Neuron (in vitro differentiated cells): ENCODE measurements around the gene TOMM34.
A peak's percentile ranks its signal among the peaks of the same experiment; 100 is the strongest.

Experiments used
- H2AFZ ChIP-seq: one replicate; pipeline ENCODE4 v1.6.1; 2013; ENCODE audit warnings: low read depth, mild to moderate bottlenecking, inconsistent platforms, low read length, moderate library complexity
- H3K27me3 ChIP-seq: one replicate; pipeline ENCODE4 v1.6.1; 2013; ENCODE audit warnings: low read length; ENCODE audit not compliant: insufficient read depth
- H3K36me3 ChIP-seq: one replicate; pipeline ENCODE4 v1.6.1; 2013; ENCODE audit warnings: low read length; ENCODE audit not compliant: insufficient read depth
- H3K4me1 ChIP-seq: one replicate; pipeline ENCODE4 v1.6.1; 2013; ENCODE audit warnings: low read length; ENCODE audit not compliant: insufficient read depth
- H3K4me3 ChIP-seq: 2 replicates; pipeline ENCODE4 v1.5.1; 2013; ENCODE audit warnings: mild to moderate bottlenecking, low read length, moderate library complexity
- H3K9me3 ChIP-seq: one replicate; pipeline ENCODE4 v1.6.1; 2013; ENCODE audit warnings: low read length

TOMM34 gene

GRCh38 chr20:44912189-44912588, 48.0 kb downstream of the TOMM34 start:
- Histone ChIP-seq H3K9me3 (no peaks in the 10 kb centered on the region), H2AFZ (no peak overlapping the region), H3K4me3 (no peak overlapping the region), H3K4me1 (no peaks in the 10 kb centered on the region), H3K36me3 (peaks cover 12% of the 10 kb centered on the region), H3K27me3 (no peaks in the 10 kb centered on the region)

- no peak overlapping the region for H3K4me3 ChIP-seq
- H3K4me1 ChIP-seq, result no peaks in the 10 kb centered on the region
- no peaks in the 10 kb centered on the region for H3K27me3 ChIP-seq
- no peaks in the 10 kb centered on the region for H3K9me3 ChIP-seq
- no peak overlapping the region for H2AFZ ChIP-seq
- peaks cover 20% of the 10 kb centered on the region for H3K36me3 ChIP-seq
These were observed 48.8 kb downstream of the TOMM34 start for GRCh38 chr20:44911264-44911921.

- Histone ChIP-seq H2AFZ (no peak overlapping the region), H3K4me3 (peak overlapping the region; percentile 39), H3K9me3 (no peaks in the 10 kb centered on the region), H3K27me3 (no peaks in the 10 kb centered on the region), H3K36me3 (peaks cover 26% of the 10 kb centered on the region), H3K4me1 (no peaks in the 10 kb centered on the region)
These were observed 49.4 kb downstream of the TOMM34 start for GRCh38 chr20:44910690-44911262.

- no peaks in the 10 kb centered on the region for H3K9me3 ChIP-seq
- H3K4me1 ChIP-seq, result no peaks in the 10 kb centered on the region
- no peak within 1 kb of the TSS for H2AFZ ChIP-seq
- peaks cover 32% of the 10 kb centered on the region for H3K36me3 ChIP-seq
- no peaks in the 10 kb centered on the region for H3K27me3 ChIP-seq
- H3K4me3 ChIP-seq, result peak within 1 kb of the TSS; percentile 39
These were observed 50.1 kb downstream of the TOMM34 start, which contains the start of gene PABPC1L for GRCh38 chr20:44909872-44910689. TSS of gene PABPC1L (plus strand) at chr20:44910060. CDS start at chr20:44910144, 84 bp downstream.

GRCh38 chr20:44908987-44909871, 51.0 kb downstream of the TOMM34 start:
- Histone ChIP-seq H2AFZ (no peak overlapping the region), H3K4me1 (no peaks in the 10 kb centered on the region), H3K27me3 (no peaks in the 10 kb centered on the region), H3K36me3 (peaks cover 40% of the 10 kb centered on the region), H3K9me3 (no peaks in the 10 kb centered on the region), H3K4me3 (no peak overlapping the region)

GRCh38 chr20:44904377-44904776, 55.8 kb downstream of the TOMM34 start:
- no peak overlapping the region for H2AFZ ChIP-seq

GRCh38 chr20:44901974-44902373, 58.2 kb downstream of the TOMM34 start:
- Histone ChIP-seq H3K9me3 (peaks cover 2% of the 10 kb centered on the region), H2AFZ (no peak overlapping the region), H3K27me3 (no peaks in the 10 kb centered on the region), H3K4me1 (no peaks in the 10 kb centered on the region), H3K36me3 (peaks cover 64% of the 10 kb centered on the region), H3K4me3 (no peak overlapping the region)

More at GRCh38 chr20:44904377-44904776, 55.8 kb downstream of the TOMM34 start:
- Histone ChIP-seq H3K4me1 (no peaks in the 10 kb centered on the region), H3K36me3 (peaks cover 79% of the 10 kb centered on the region), H3K9me3 (no peaks in the 10 kb centered on the region), H3K27me3 (no peaks in the 10 kb centered on the region), H3K4me3 (no peak overlapping the region)

- Histone ChIP-seq H3K4me3 (no peak overlapping the region), H3K9me3 (peaks cover 2% of the 10 kb centered on the region), H3K36me3 (peaks cover 50% of the 10 kb centered on the region), H3K27me3 (no peaks in the 10 kb centered on the region), H2AFZ (no peak overlapping the region), H3K4me1 (no peaks in the 10 kb centered on the region)
These were observed 59.9 kb downstream of the TOMM34 start for GRCh38 chr20:44900231-44900854.

- Histone ChIP-seq H3K27me3 (no peaks in the 10 kb centered on the region), H3K9me3 (peaks cover 2% of the 10 kb centered on the region), H3K4me1 (no peaks in the 10 kb centered on the region), H3K4me3 (no peak overlapping the region), H3K36me3 (peaks cover 22% of the 10 kb centered on the region), H2AFZ (no peak overlapping the region)
These were observed 63.1 kb downstream of the TOMM34 start for GRCh38 chr20:44897133-44897532.

- Histone ChIP-seq H3K4me3 (no peak overlapping the region), H3K9me3 (peaks cover 2% of the 10 kb centered on the region), H3K36me3 (peaks cover 17% of the 10 kb centered on the region), H3K4me1 (no peaks in the 10 kb centered on the region), H3K27me3 (no peaks in the 10 kb centered on the region), H2AFZ (no peak overlapping the region)
These were observed 63.6 kb downstream of the TOMM34 start for GRCh38 chr20:44896583-44896982.

- H3K36me3 ChIP-seq, result peaks cover 8% of the 10 kb centered on the region
These were observed 65.2 kb downstream of the TOMM34 start for GRCh38 chr20:44894959-44895358.

More at GRCh38 chr20:44894959-44895358, 65.2 kb downstream of the TOMM34 start:
- Histone ChIP-seq H3K9me3 (peaks cover 2% of the 10 kb centered on the region), H3K4me1 (no peaks in the 10 kb centered on the region), H3K27me3 (no peaks in the 10 kb centered on the region), H2AFZ (no peak overlapping the region), H3K4me3 (no peak overlapping the region)
